CD4-positive, alpha-beta memory T cell (primary cell): ENCODE measurements around the gene TRAF3. TPM values are rescaled to one million over a fixed set of nuclear protein-coding genes. Genes with fewer than 3 reads are reported as not detected.
A peak's percentile ranks its signal among the peaks of the same experiment; 100 is the strongest.

Experiments
- CTCF ChIA-PET: fragments of 350-600 bp; sonication (Branson Sonifier 250); formaldehyde crosslinking; loops from one replicate; lab custom pipeline; 2021; ENCODE audit warnings: inconsistent platforms; ENCODE audit not compliant: partially characterized antibody; lab: Charles Lee
- POLR2A ChIA-PET: fragments of 350-600 bp; sonication (Branson Sonifier 250); formaldehyde crosslinking; loops from one replicate; lab custom pipeline; 2021; ENCODE audit not compliant: partially characterized antibody; lab: Charles Lee
- DNase-seq, 5 donors: peaks; one replicate each; pipeline versions ENCODE4 v3.0.0 to v3.0.0-alpha.2; 2020 to 2022; ENCODE audit warnings: mixed read lengths in 1 of 5
- H3K27ac ChIP-seq: one replicate; pipeline ENCODE4 v1.7.0; 2013; ENCODE audit warnings: low read depth, low read length
- H3K27me3 ChIP-seq: 2 replicates; pipeline ENCODE4 v1.7.0; 2013; ENCODE audit warnings: mild to moderate bottlenecking, low read length, moderate library complexity; ENCODE audit not compliant: insufficient read depth
- H3K36me3 ChIP-seq: 2 replicates; pipeline ENCODE4 v1.7.0; 2013; ENCODE audit warnings: mild to moderate bottlenecking, low read length, moderate library complexity; ENCODE audit not compliant: insufficient read depth
- H3K4me1 ChIP-seq: 2 replicates; pipeline ENCODE4 v1.7.0; 2013; ENCODE audit warnings: mild to moderate bottlenecking, low read length, moderate library complexity; ENCODE audit not compliant: insufficient read depth
- H3K4me3 ChIP-seq, 2 donors: one replicate each; pipeline ENCODE4 v1.7.0; 2013; ENCODE audit warnings: low read length in 2 of 2, mild to moderate bottlenecking in 1 of 2
- H3K9me3 ChIP-seq, 2 donors: one replicate each; pipeline ENCODE4 v1.7.0; 2013; ENCODE audit warnings: low read length in 2 of 2, control low read depth in 1 of 2; ENCODE audit not compliant: control insufficient read depth in 1 of 2
- H3K27ac Mint-ChIP-seq, 7 donors: one replicate each; pipeline ENCODE4 v1.8.0; 2020 to 2021; ENCODE audit warnings: mixed read lengths in 7 of 7, mild to moderate bottlenecking in 6 of 7, inconsistent platforms in 3 of 7, moderate library complexity in 3 of 7
- H3K27me3 Mint-ChIP-seq, 2 donors: one replicate each; pipeline ENCODE4 v1.8.0; 2020 to 2021; ENCODE audit warnings: mixed read lengths in 2 of 2
- H3K36me3 Mint-ChIP-seq, 2 donors: one replicate each; pipeline ENCODE4 v1.8.0; 2020 to 2021; ENCODE audit warnings: mixed read lengths in 2 of 2, inconsistent platforms in 1 of 2, mild to moderate bottlenecking in 1 of 2
- H3K4me1 Mint-ChIP-seq, 4 donors: one replicate each; pipeline ENCODE4 v1.8.0; 2020 to 2021; ENCODE audit warnings: mixed read lengths in 4 of 4, mild to moderate bottlenecking in 1 of 4
- H3K4me3 Mint-ChIP-seq, 8 donors: one replicate each; pipeline ENCODE4 v1.8.0; 2020 to 2021; ENCODE audit warnings: mixed read lengths in 8 of 8, mild to moderate bottlenecking in 7 of 8, moderate library complexity in 6 of 8, inconsistent platforms in 3 of 8
- H3K9me3 Mint-ChIP-seq, 8 donors: one replicate each; pipeline ENCODE4 v1.8.0; 2020 to 2021; ENCODE audit warnings: mixed read lengths in 8 of 8, mild to moderate bottlenecking in 5 of 8, inconsistent platforms in 3 of 8, moderate library complexity in 1 of 8
- intact Hi-C: fragments of 100-400 bp; cut with micrococcal nuclease; formaldehyde crosslinking; loops from one replicate; pipeline ENCODE4 v1.15.1; 2023
- polyA plus RNA-seq, 2 donors: library from polyadenylated mRNA; unstranded; fragments of 300-500 nt; fragmentation: Illumina TruSeq; gene quantifications; one replicate each; pipeline ENCODE4 v1.2.3, GENCODE V29; 2021
- total RNA-seq, 2 experiments: library from RNA; stranded (reverse); gene quantifications; one replicate each; pipeline ENCODE4 v1.2.3, GENCODE V29; 2021

TRAF3 gene
- total and polyA plus RNA-seq, 4 experiments from 2014 or later, result 14.9 to 44.8 (median 32.2) TPM

GRCh38 chr14:102813691-102814090, 36.4 kb downstream of the TRAF3 start:
- Mint-ChIP-seq H3K36me3 (peaks cover 25 to 27% of the 10 kb centered on the region in 2 donors), H3K4me1 (peaks cover 55 to 84% (median 70%) of the 10 kb centered on the region in 4 donors), H3K27ac (peak overlapping the region in 3 of 7 donors; percentile 36 to 65 (median 46)), H3K27me3 (no peaks in the 10 kb centered on the region), H3K4me3 (peak overlapping the region in 3 of 8 donors; percentile 0 to 29 (median 25)), H3K9me3 (no peaks in the 10 kb centered on the region)
- Histone ChIP-seq H3K36me3 (no peaks in the 10 kb centered on the region), H3K9me3 (no peaks in the 10 kb centered on the region), H3K27ac (no peak overlapping the region), H3K4me1 (peaks cover 53% of the 10 kb centered on the region), H3K27me3 (no peaks in the 10 kb centered on the region), H3K4me3 (no peak overlapping the region)
- ChIA-PET CTCF (no interaction called here), POLR2A (no interaction called here)
- no peak for DNase-seq
- intact Hi-C loops, result no loop called here

DNA sequence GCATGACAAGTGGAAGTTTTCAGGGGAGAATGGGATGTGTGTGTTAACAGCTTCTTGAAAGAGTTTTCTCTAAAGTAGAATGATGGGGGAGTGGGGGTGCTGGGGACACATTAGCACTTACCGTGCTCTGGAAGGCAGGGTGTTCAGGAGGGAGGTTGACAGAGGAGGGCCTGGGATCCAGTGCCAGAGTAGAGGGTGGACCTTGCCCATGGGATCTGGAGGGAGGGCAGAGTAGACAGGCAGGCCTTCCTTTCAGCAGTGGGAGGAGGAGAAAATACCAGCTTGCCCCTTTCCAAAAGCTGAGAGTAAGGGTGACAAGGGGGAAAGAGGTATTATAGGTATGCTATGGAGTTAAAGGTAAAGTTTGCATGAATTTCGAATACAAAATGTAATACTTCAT, 40.1 kb downstream of the TRAF3 start:
- H3K27ac Mint-ChIP-seq, result peak overlapping the region in 6 of 7 donors; percentile 11 to 86 (median 62)
- H3K4me1 ChIP-seq, result peaks cover 73% of the 10 kb centered on the region

GRCh38 chr14:102817942-102818940, 41.0 kb downstream of the TRAF3 start:
- H3K27ac ChIP-seq, result no peak overlapping the region
- H3K4me3 ChIP-seq, result no peak overlapping the region
- Mint-ChIP-seq H3K9me3 (no peaks in the 10 kb centered on the region), H3K36me3 (peaks cover 16 to 24% of the 10 kb centered on the region in 2 donors), H3K4me1 (peaks cover 58 to 90% (median 70%) of the 10 kb centered on the region in 4 donors), H3K27me3 (no peaks in the 10 kb centered on the region), H3K27ac (peak overlapping the region in 6 of 7 donors; percentile 26 to 80 (median 58)), H3K4me3 (peak overlapping the region in 6 of 8 donors; percentile 3 to 65 (median 48))
- H3K27me3 ChIP-seq, result no peaks in the 10 kb centered on the region
- peaks cover 82% of the 10 kb centered on the region for H3K4me1 ChIP-seq
- ChIA-PET POLR2A (interaction anchor here (1.2 kb wide), 1 partner anchor 40 kb away, joined by 4 read pairs; no protein-coding TSS in a partner anchor), CTCF (interaction anchor here (1.8 to 2.4 kb wide), 2 partner anchors 12 to 43 kb away, joined by 4 to 7 read pairs; no protein-coding TSS in a partner anchor)
- H3K9me3 ChIP-seq, result no peaks in the 10 kb centered on the region
- no peaks in the 10 kb centered on the region for H3K36me3 ChIP-seq
- DNase-seq, result no peak
- intact Hi-C loops, result no loop called here

More for the DNA sequence above, 40.1 kb downstream of the TRAF3 start:
- CTCF ChIA-PET, result interaction anchor here (2.4 kb wide), 1 partner anchor 11 kb away, joined by 7 read pairs; no protein-coding TSS in a partner anchor
- no peaks in the 10 kb centered on the region for H3K27me3 ChIP-seq
- no peak overlapping the region for H3K27ac ChIP-seq
- no peak for DNase-seq
- Mint-ChIP-seq H3K36me3 (peaks cover 16 to 24% of the 10 kb centered on the region in 2 donors), H3K4me3 (peak overlapping the region in 3 of 8 donors; percentile 7 to 57 (median 32)), H3K9me3 (no peaks in the 10 kb centered on the region), H3K27me3 (no peaks in the 10 kb centered on the region), H3K4me1 (peaks cover 56 to 87% (median 70%) of the 10 kb centered on the region in 4 donors)
- POLR2A ChIA-PET, result no interaction called here
- intact Hi-C loops, result no loop called here
- H3K9me3 ChIP-seq, result no peaks in the 10 kb centered on the region
- no peak overlapping the region for H3K4me3 ChIP-seq
- H3K36me3 ChIP-seq, result no peaks in the 10 kb centered on the region

- ChIA-PET POLR2A (interaction anchor here (1.2 kb wide), 1 partner anchor 41 kb away, joined by 4 read pairs; no protein-coding TSS in a partner anchor), CTCF (interaction anchor here (1.8 kb wide), 1 partner anchor 44 kb away, joined by 4 read pairs; no protein-coding TSS in a partner anchor)
- Histone ChIP-seq H3K4me3 (peak overlapping the region in 1 of 2 donors; percentile 4), H3K27me3 (no peaks in the 10 kb centered on the region), H3K27ac (peak overlapping the region; percentile 17), H3K4me1 (peaks cover 85% of the 10 kb centered on the region), H3K9me3 (no peaks in the 10 kb centered on the region), H3K36me3 (no peaks in the 10 kb centered on the region)
- Mint-ChIP-seq H3K27me3 (no peaks in the 10 kb centered on the region), H3K9me3 (no peaks in the 10 kb centered on the region), H3K4me1 (peaks cover 56 to 88% (median 71%) of the 10 kb centered on the region in 4 donors), H3K4me3 (peak overlapping the region; percentile 57 to 79 (median 74)), H3K27ac (peak overlapping the region; percentile 71 to 96 (median 92)), H3K36me3 (peaks cover 12 to 20% of the 10 kb centered on the region in 2 donors)
- intact Hi-C loops, result no loop called here
- DNase-seq, result peak; percentile 31 to 72 (median 41)
Measured at GRCh38 chr14:102819176-102819628, 42.0 kb downstream of the TRAF3 start.

DNA sequence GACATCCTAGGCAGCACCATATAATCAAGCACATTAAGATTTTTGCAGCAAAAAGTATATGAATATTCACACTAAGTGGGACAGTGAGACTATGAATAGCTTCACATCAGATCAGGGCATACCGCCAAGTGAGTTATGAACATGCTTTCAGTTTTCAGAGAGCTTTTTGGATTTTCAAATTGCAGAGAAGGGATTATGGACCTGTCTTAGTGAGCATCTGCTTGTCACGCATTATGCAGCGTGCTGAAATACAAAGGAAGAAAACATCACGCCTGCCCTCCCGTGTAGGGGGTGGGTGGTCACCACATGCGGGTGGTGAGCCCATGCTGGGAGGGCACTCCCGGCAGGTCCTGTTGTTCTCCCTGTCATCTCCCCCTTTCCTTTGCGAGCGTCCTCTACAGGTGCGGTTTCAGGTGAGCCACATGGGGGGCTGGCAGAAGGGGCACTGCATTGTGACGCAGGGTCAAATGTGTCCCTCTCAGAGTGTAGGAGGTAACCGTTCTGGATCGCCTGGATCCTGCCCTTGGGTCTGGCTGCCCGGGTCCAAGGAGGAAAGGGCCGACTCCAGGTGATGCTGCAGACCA, 42.6 kb downstream of the TRAF3 start:
- DNase-seq, result no peak
- Mint-ChIP-seq H3K36me3 (peaks cover 12 to 18% of the 10 kb centered on the region in 2 donors), H3K27ac (peak overlapping the region; percentile 71 to 96 (median 92)), H3K4me3 (peak overlapping the region; percentile 57 to 79 (median 74)), H3K27me3 (no peaks in the 10 kb centered on the region), H3K9me3 (no peaks in the 10 kb centered on the region), H3K4me1 (peaks cover 55 to 90% (median 70%) of the 10 kb centered on the region in 4 donors)
- Histone ChIP-seq H3K4me1 (peaks cover 87% of the 10 kb centered on the region), H3K36me3 (no peaks in the 10 kb centered on the region), H3K27ac (peak overlapping the region; percentile 17), H3K27me3 (no peaks in the 10 kb centered on the region), H3K4me3 (peak overlapping the region in 1 of 2 donors; percentile 4), H3K9me3 (no peaks in the 10 kb centered on the region)
- POLR2A ChIA-PET, result interaction anchor here (1.2 kb wide), 2 partner anchors 13 to 41 kb away, joined by 3 to 4 read pairs; no protein-coding TSS in a partner anchor
- intact Hi-C loops, result no loop called here
- CTCF ChIA-PET, result no interaction called here

DNA sequence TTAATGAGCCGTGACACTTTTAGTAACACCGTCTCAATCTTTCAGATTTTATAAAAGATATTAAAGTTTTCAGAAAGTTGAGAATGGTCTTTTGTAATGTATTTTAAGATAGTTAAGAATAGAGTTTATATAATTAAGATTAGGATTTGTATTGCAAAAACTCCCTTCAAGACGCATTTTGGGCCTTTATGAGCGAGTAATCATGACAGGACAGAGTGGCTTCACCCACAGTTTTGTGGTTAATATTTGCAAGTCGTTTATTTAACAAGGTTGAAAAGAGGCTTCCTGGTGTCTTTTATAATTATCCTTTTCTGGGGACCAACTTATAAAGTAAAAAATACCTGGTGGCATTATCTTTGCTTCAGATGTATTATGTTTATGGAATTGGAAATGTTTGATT, 44.0 kb downstream of the TRAF3 start:
- peaks cover 12 to 13% of the 10 kb centered on the region in 2 donors for H3K36me3 Mint-ChIP-seq
- no peak for DNase-seq
- ChIA-PET CTCF (interaction anchor here (2.2 kb wide), 1 partner anchor 14 kb away, joined by 6 read pairs; no protein-coding TSS in a partner anchor), POLR2A (no interaction called here)
- H3K36me3 ChIP-seq, result no peaks in the 10 kb centered on the region
- no peaks in the 10 kb centered on the region for H3K27me3 Mint-ChIP-seq
- no peaks in the 10 kb centered on the region for H3K27me3 ChIP-seq
- H3K9me3 Mint-ChIP-seq, result no peaks in the 10 kb centered on the region
- H3K9me3 ChIP-seq, result no peaks in the 10 kb centered on the region
- H3K27ac Mint-ChIP-seq, result peak overlapping the region; percentile 3 to 70 (median 39)
- no peak overlapping the region for H3K4me3 ChIP-seq
- intact Hi-C loops, result no loop called here
- peaks cover 88% of the 10 kb centered on the region for H3K4me1 ChIP-seq
- H3K27ac ChIP-seq, result no peak overlapping the region
- peak overlapping the region in 6 of 8 donors; percentile 38 to 70 (median 44) for H3K4me3 Mint-ChIP-seq
- peaks cover 54 to 90% (median 70%) of the 10 kb centered on the region in 4 donors for H3K4me1 Mint-ChIP-seq
